Testis (tissue), 3 donors: ENCODE results near the gene NUP133. TPM values are rescaled to one million over a fixed set of nuclear protein-coding genes. Genes with fewer than 3 reads are reported as not detected.
A peak's percentile ranks its signal among the peaks of the same experiment; 100 is the strongest.

Experiments used
- DNase-seq: peaks from one replicate; pipeline ENCODE4 v3.0.0-alpha.2; 2019
- H3K27ac ChIP-seq, 2 donors: fragments of 200-600 bp; sonication (generic); one replicate each; pipeline ENCODE4 v1.5.1; 2019
- H3K27me3 ChIP-seq: fragments of 200-600 bp; sonication (generic); one replicate; pipeline ENCODE4 v1.5.1; 2019
- H3K36me3 ChIP-seq: fragments of 200-600 bp; sonication (generic); one replicate; pipeline ENCODE4 v1.5.1; 2017; ENCODE audit warnings: low read depth; ENCODE audit errors: missing control alignments
- H3K4me1 ChIP-seq: fragments of 200-600 bp; sonication (generic); one replicate; pipeline ENCODE4 v1.5.1; 2019
- H3K4me3 ChIP-seq, 2 donors: fragments of 200-600 bp; sonication (generic); one replicate each; pipeline ENCODE4 v1.5.1; 2017 to 2019
- H3K9me3 ChIP-seq: fragments of 200-600 bp; sonication (generic); one replicate; pipeline ENCODE4 v1.5.1; 2017
- POLR2A ChIP-seq: fragments of 450-650 bp; IDR thresholded peaks from one replicate; pipeline ENCODE4 v1.6.1; 2017; ENCODE audit warnings: antibody characterized with exemption, mild to moderate bottlenecking, moderate library complexity
- WGBS, 2 donors: methylation state at CpG; one replicate each; pipeline ENCODE4 v1.1.5; 2018; 5-methylcytosine and 5-hydroxymethylcytosine counted together
- intact Hi-C: fragments of 100-400 bp; cut with DNase I; formaldehyde crosslinking; loops from one replicate; pipeline ENCODE4 v1.15.1; 2023; ENCODE audit warnings: low total_unique reads
- polyA plus RNA-seq: library from polyadenylated mRNA; stranded (reverse); fragments of 350-450 nt; fragmentation: Illumina TruSeq; extraction: RNeasy Lipid Tissue Mini Kit (QIAGEN cat#74804); gene quantifications from one replicate; pipeline ENCODE4 v1.2.3, GENCODE V29; 2014; ENCODE audit warnings: low read depth, low replicate concordance; ENCODE audit not compliant: insufficient read depth
- total RNA-seq, 2 donors: library from RNA; depleted of rRNA; stranded (reverse); fragments of >200 nt; gene quantifications; one replicate each; pipeline ENCODE4 v1.2.3, GENCODE V29; 2016
- TF ChIP-seq, protein P1 (sequence below), 3 experiments: fragments of 450-650 bp in 2 of 3; fragments of 200-600 bp in 1 of 3; sonication (generic) in 1 of 3; IDR thresholded peaks; one replicate each; pipeline ENCODE4 v1.5.1; 2016 to 2019; ENCODE audit warnings: antibody characterized with exemption in 3 of 3, mild to moderate bottlenecking in 2 of 3, moderate library complexity in 1 of 3

The NUP133 gene
- total and polyA plus RNA-seq, 3 donors from 2014 or later = 26.5 to 60.9 (median 46.5) TPM

DNA sequence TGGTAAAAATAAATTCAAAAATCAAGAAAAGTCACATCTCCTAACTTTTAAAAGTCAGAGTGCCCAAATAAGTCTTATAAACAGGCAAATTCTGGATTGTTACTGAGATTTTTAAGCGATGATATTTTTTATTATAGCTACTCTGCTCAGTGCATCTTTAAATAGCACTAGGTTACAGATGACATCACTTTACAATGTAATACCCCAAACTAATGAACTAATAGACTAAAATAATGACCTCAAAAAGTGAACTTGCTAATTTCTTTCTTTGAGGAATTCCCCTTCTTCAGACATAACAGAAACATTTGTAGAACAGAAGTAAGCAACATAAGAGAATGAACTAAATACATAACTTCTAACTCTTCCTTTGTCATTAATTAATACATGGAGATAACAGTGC is 41.3 kb downstream of the NUP133 start:
- no peak for DNase-seq
- Histone ChIP-seq H3K9me3 (no peaks in the 10 kb centered on the region), H3K27ac (no peak overlapping the region), H3K27me3 (no peaks in the 10 kb centered on the region), H3K36me3 (no peaks in the 10 kb centered on the region), H3K4me3 (no peak overlapping the region), H3K4me1 (no peaks in the 10 kb centered on the region)
- no peak for TF ChIP-seq POLR2A
- TF ChIP-seq, protein P1, sequence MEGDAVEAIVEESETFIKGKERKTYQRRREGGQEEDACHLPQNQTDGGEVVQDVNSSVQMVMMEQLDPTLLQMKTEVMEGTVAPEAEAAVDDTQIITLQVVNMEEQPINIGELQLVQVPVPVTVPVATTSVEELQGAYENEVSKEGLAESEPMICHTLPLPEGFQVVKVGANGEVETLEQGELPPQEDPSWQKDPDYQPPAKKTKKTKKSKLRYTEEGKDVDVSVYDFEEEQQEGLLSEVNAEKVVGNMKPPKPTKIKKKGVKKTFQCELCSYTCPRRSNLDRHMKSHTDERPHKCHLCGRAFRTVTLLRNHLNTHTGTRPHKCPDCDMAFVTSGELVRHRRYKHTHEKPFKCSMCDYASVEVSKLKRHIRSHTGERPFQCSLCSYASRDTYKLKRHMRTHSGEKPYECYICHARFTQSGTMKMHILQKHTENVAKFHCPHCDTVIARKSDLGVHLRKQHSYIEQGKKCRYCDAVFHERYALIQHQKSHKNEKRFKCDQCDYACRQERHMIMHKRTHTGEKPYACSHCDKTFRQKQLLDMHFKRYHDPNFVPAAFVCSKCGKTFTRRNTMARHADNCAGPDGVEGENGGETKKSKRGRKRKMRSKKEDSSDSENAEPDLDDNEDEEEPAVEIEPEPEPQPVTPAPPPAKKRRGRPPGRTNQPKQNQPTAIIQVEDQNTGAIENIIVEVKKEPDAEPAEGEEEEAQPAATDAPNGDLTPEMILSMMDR (IDR thresholded peaks at IDR 0.05) = no peak
- intact Hi-C loops = no loop called here
- 94 to 96% methylated on average over 1 of the region's 1 CpG for WGBS, 2 donors

DNA sequence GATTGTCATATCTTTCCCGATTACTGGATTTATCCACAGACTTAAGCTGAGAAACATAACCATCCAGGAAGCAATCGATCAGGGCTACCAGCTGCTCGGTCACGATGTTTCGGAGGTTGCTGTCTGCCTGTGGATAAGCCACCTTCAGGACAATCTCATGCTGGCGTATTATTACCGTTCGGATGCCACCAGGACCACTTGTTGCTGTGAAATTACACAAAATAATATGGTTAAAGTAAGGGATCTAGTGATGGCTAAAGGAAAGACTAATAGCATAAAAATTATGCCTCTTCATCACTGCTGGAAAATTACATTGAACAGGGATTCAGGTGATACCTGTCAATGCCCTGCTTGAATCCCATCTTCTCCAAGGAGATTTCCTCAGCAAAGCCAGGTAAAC is 43.5 kb downstream of the NUP133 start:
- Histone ChIP-seq H3K27me3 (no peaks in the 10 kb centered on the region), H3K4me3 (no peak overlapping the region), H3K27ac (no peak overlapping the region), H3K36me3 (no peaks in the 10 kb centered on the region), H3K9me3 (no peaks in the 10 kb centered on the region), H3K4me1 (no peaks in the 10 kb centered on the region)
- intact Hi-C loops = no loop called here
- DNase-seq = no peak
- 96 to 97% methylated on average over 8 of the region's 8 CpGs for WGBS, 2 donors
- no peak for TF ChIP-seq POLR2A
- TF ChIP-seq, protein P1 (IDR thresholded peaks at IDR 0.05) = no peak

DNA sequence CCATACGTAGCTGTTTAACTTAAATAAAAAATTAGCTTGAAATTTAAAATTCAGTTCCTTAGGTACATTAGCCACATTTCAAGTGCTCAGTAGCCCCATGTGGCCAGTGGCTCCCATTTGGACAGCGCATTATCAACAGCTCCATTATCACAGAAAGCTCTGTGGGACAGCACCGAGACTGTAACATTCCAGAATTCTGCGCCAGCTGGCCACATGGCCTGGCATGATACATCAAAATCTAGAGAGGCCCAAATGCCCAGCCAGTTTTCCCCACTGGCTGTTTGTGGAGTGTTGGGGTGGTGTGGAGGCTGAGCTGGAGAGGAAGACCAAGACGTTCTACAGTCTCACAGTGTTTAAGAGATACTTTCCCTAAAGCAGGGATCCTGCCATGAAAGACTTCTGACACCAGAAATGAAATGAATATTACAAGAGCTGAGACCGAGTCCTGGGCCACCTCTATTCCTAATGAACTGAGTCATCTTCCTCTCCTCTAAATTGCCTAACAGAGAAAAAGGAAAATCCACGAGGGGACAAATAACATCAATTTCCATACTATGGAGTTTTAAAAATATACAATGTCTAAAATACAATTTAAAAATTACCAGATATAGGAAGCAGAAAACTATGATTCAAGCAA is 47.0 kb downstream of the NUP133 start:
- DNase-seq = peak; percentile 60
- TF ChIP-seq, protein P1 (IDR thresholded peaks at IDR 0.05) = no peak
- no peak overlapping the region for H3K27ac ChIP-seq
- no peaks in the 10 kb centered on the region for H3K9me3 ChIP-seq
- WGBS, 2 donors = 75 to 87% methylated on average over 7 of the region's 7 CpGs
- H3K36me3 ChIP-seq = no peaks in the 10 kb centered on the region
- H3K27me3 ChIP-seq = no peaks in the 10 kb centered on the region
- H3K4me1 ChIP-seq = no peaks in the 10 kb centered on the region
- no peak overlapping the region for H3K4me3 ChIP-seq
- intact Hi-C loops = no loop called here

DNA sequence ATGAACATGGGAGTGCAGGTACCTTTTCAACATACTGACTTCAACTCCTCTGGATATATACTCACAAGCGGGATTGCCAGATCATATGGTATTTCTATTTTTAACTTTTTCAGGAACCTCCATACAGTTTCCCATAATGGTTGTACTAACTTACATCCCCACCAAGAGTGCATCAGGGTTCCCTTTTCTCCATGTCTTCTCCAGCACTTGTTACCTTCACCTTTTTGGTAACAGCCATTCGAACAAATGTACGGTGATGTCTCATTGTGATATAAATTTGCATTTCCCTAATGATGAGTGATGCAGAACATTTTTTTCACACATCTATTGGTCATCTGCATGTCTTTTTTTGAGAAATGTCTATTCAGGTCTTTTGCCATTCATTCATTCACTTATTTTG is 48.3 kb downstream of the NUP133 start:
- Histone ChIP-seq H3K27ac (no peak overlapping the region), H3K9me3 (no peaks in the 10 kb centered on the region), H3K27me3 (no peaks in the 10 kb centered on the region), H3K4me1 (no peaks in the 10 kb centered on the region), H3K36me3 (no peaks in the 10 kb centered on the region), H3K4me3 (no peak overlapping the region)
- WGBS, 2 donors = 99% methylated on average over 3 of the region's 3 CpGs
- TF ChIP-seq, protein P1 (IDR thresholded peaks at IDR 0.05) = no peak
- no peak for TF ChIP-seq POLR2A
- DNase-seq = no peak
- intact Hi-C loops = no loop called here

DNA sequence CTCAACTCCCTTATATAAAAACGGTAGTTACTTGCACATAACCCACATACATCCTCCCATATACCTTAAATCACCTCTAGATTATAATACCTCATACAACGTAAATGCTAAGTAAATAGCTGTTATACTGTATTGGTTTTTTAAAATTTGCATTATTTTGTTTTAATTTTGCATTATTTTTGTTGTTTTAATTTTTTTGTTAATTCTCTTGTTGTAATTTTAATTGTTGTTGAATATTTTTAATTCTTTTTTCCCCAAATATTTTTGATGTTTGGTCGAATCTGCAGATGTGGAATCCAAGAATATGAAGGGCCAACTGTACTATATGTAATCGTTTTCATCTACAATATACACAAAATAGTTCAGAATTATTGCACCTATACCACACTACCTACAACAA is 50.7 kb downstream of the NUP133 start:
- TF ChIP-seq POLR2A = no peak
- TF ChIP-seq, protein P1 (IDR thresholded peaks at IDR 0.05) = no peak
- H3K4me1 ChIP-seq = no peaks in the 10 kb centered on the region
- H3K27ac ChIP-seq = no peak overlapping the region
- H3K4me3 ChIP-seq = no peak overlapping the region
- H3K36me3 ChIP-seq = no peaks in the 10 kb centered on the region
- 84 to 89% methylated on average over 4 of the region's 4 CpGs for WGBS, 2 donors
- H3K27me3 ChIP-seq = no peaks in the 10 kb centered on the region
- H3K9me3 ChIP-seq = no peaks in the 10 kb centered on the region
- DNase-seq = no peak
- intact Hi-C loops = no loop called here
